K562 (cell line): ENCODE data around the gene USH2A.

Experiments
- FOXA1 ChIP-seq: fragments of 450-650 bp; IDR thresholded peaks from 2 replicates; pipeline ENCODE4 v1.6.1; 2016; ENCODE audit warnings: mild to moderate bottlenecking, borderline replicate concordance
- FOXP4 ChIP-seq: sonication (generic); formaldehyde crosslinking; IDR thresholded peaks from 2 replicates; pipeline ENCODE4 v1.8.0; 2022; ENCODE audit warnings: mild to moderate bottlenecking, missing genetic modification reagents, borderline replicate concordance
- HBP1 ChIP-seq: fragments of 450-650 bp; formaldehyde crosslinking; IDR thresholded peaks from 2 replicates; pipeline ENCODE4 v1.4.0; 2022; ENCODE audit warnings: missing genetic modification characterization
- RNF2 ChIP-seq: sonication (generic); IDR thresholded peaks from 2 replicates; pipeline ENCODE4 v1.6.1; 2016
- SIN3B ChIP-seq: fragments of 450-650 bp; IDR thresholded peaks from 2 replicates; pipeline ENCODE4 v1.6.1; 2017; ENCODE audit warnings: low read depth, mild to moderate bottlenecking, moderate library complexity
- SMARCE1 ChIP-seq: fragments of 450-650 bp; IDR thresholded peaks from 2 replicates; pipeline ENCODE4 v1.7.1; 2016; ENCODE audit warnings: mild to moderate bottlenecking
- SRF ChIP-seq, 2 experiments: fragments of 250-450, 450-650 bp in 1 of 2; sonication (Bioruptor Pico) in 1 of 2; sonication (generic) in 1 of 2; formaldehyde crosslinking; IDR thresholded peaks; 2 replicates each; pipeline versions ENCODE4 v1.5.0 to v1.5.1; 2020 to 2022; ENCODE audit warnings: mild to moderate bottlenecking in 1 of 2, missing genetic modification reagents in 1 of 2
- ZNF124 ChIP-seq: sonication (generic); formaldehyde crosslinking; IDR thresholded peaks from 2 replicates; pipeline ENCODE4 v1.8.1; 2022; ENCODE audit warnings: missing genetic modification reagents
- ZNF274 ChIP-seq: IDR thresholded peaks from 2 replicates; pipeline ENCODE4 v1.6.1; 2011; ENCODE audit warnings: low read depth, mild to moderate bottlenecking, low read length, moderate library complexity, borderline replicate concordance
- ZNF347 ChIP-seq: fragments of 450-650 bp; formaldehyde crosslinking; IDR thresholded peaks from 2 replicates; pipeline ENCODE4 v1.4.0; 2020; ENCODE audit warnings: low read depth, mild to moderate bottlenecking, moderate library complexity

- TF ChIP-seq SMARCE1 (no peak), SRF (CRISPR knock-in tag; IDR thresholded peaks at IDR 0.05) (no peak), ZNF124 (CRISPR knock-in tag) (no peak), FOXP4 (CRISPR knock-in tag) (no peak), SIN3B (no peak), ZNF274 (no peak), RNF2 (no peak), HBP1 (CRISPR knock-in tag) (no peak), ZNF347 (CRISPR knock-in tag) (no peak), FOXA1 (no peak)
These were observed 436.8 kb downstream of the USH2A start for GRCh38 chr1:215986401-215986800.
